ENCODE data around the gene MAVS.

Gene MAVS

GRCh38 chr20:3861191-3861590 lies 14.6 kb downstream of the MAVS start:
- no peak for TF ChIP-seq CTCF (conservative IDR thresholded peaks at IDR 0.05; ENCODE audit: low read depth, low read length)
- Histone ChIP-seq H4K20me1 (ENCODE audit: insufficient read depth) (no peaks in the 10 kb centered on the region), H3K4me1 (ENCODE audit: low read depth, poor library complexity, severe bottlenecking) (peaks cover 5% of the 10 kb centered on the region), H3K4me3 (IDR thresholded peaks at IDR 0.05; ENCODE audit: insufficient read depth, low read depth, low read length) (no peak overlapping the region), H3K27me3 (ENCODE audit: insufficient read depth, low read depth) (no peaks in the 10 kb centered on the region), H3K36me3 (ENCODE audit: insufficient read depth) (no peaks in the 10 kb centered on the region), H2AFZ (ENCODE audit: low read depth) (no peak overlapping the region), H3K9ac (no peak overlapping the region), H3K79me2 (ENCODE audit: insufficient read depth, low read depth) (no peaks in the 10 kb centered on the region), H3K4me2 (no peak overlapping the region), H3K27ac (no peak overlapping the region)

GRCh38 chr20:3862333-3862732 lies 15.7 kb downstream of the MAVS start:
- Histone ChIP-seq H3K9ac (no peak overlapping the region), H3K4me2 (no peak overlapping the region), H3K27ac (no peak overlapping the region), H3K36me3 (ENCODE audit: insufficient read depth) (no peaks in the 10 kb centered on the region), H3K79me2 (ENCODE audit: insufficient read depth, low read depth) (no peaks in the 10 kb centered on the region), H3K4me3 (IDR thresholded peaks at IDR 0.05; ENCODE audit: insufficient read depth, low read depth, low read length) (no peak overlapping the region), H2AFZ (ENCODE audit: low read depth) (no peak overlapping the region), H3K4me1 (ENCODE audit: low read depth, poor library complexity, severe bottlenecking) (peaks cover under 1% of the 10 kb centered on the region), H3K27me3 (ENCODE audit: insufficient read depth, low read depth) (no peaks in the 10 kb centered on the region), H4K20me1 (ENCODE audit: insufficient read depth) (no peaks in the 10 kb centered on the region)
- no peak for TF ChIP-seq CTCF (conservative IDR thresholded peaks at IDR 0.05; ENCODE audit: low read depth, low read length)

GRCh38 chr20:3863317-3863716 lies 16.7 kb downstream of the MAVS start:
- no peaks in the 10 kb centered on the region for H3K79me2 ChIP-seq (ENCODE audit: insufficient read depth, low read depth)
- no peak for TF ChIP-seq CTCF (conservative IDR thresholded peaks at IDR 0.05; ENCODE audit: low read depth, low read length)

GRCh38 chr20:3864518-3864917 lies 17.9 kb downstream of the MAVS start:
- Histone ChIP-seq H3K4me2 (no peak overlapping the region), H3K36me3 (ENCODE audit: insufficient read depth) (no peaks in the 10 kb centered on the region)
- no peak for TF ChIP-seq CTCF (conservative IDR thresholded peaks at IDR 0.05; ENCODE audit: low read depth, low read length)

More at GRCh38 chr20:3863317-3863716, 16.7 kb downstream of the MAVS start:
- H4K20me1 ChIP-seq (ENCODE audit: insufficient read depth), result no peaks in the 10 kb centered on the region
- H3K27ac ChIP-seq, result no peak overlapping the region
- H3K27me3 ChIP-seq (ENCODE audit: insufficient read depth, low read depth), result no peaks in the 10 kb centered on the region
- no peaks in the 10 kb centered on the region for H3K4me1 ChIP-seq (ENCODE audit: low read depth, poor library complexity, severe bottlenecking)
- H2AFZ ChIP-seq (ENCODE audit: low read depth), result no peak overlapping the region
- no peak overlapping the region for H3K4me3 ChIP-seq (IDR thresholded peaks at IDR 0.05; ENCODE audit: insufficient read depth, low read depth, low read length)
- no peak overlapping the region for H3K4me2 ChIP-seq
- H3K36me3 ChIP-seq (ENCODE audit: insufficient read depth), result no peaks in the 10 kb centered on the region
- H3K9ac ChIP-seq, result no peak overlapping the region

More at GRCh38 chr20:3864518-3864917, 17.9 kb downstream of the MAVS start:
- Histone ChIP-seq H3K9ac (no peak overlapping the region), H3K79me2 (ENCODE audit: insufficient read depth, low read depth) (no peaks in the 10 kb centered on the region), H3K4me3 (IDR thresholded peaks at IDR 0.05; ENCODE audit: insufficient read depth, low read depth, low read length) (no peak overlapping the region), H3K4me1 (ENCODE audit: low read depth, poor library complexity, severe bottlenecking) (no peaks in the 10 kb centered on the region), H3K27ac (no peak overlapping the region), H2AFZ (ENCODE audit: low read depth) (no peak overlapping the region), H3K27me3 (ENCODE audit: insufficient read depth, low read depth) (no peaks in the 10 kb centered on the region), H4K20me1 (ENCODE audit: insufficient read depth) (no peaks in the 10 kb centered on the region)

Data from KMS-11 (cell line).